Skin epidermis (tissue), 12 donors: ENCODE results near the gene SLC39A9.
"Not testable (repeated sequence)": the region's sequence is repeated elsewhere in the genome, so short reads cannot be mapped to it uniquely, and the experiment has no call there.

Experiments used
- H3K27ac ChIP-seq, 21 experiments: fragments of 200-600 bp; sonication (generic) in 11 of 21; one replicate each; pipeline ENCODE4 v1.5.0; 2020; ENCODE audit warnings: mild to moderate bottlenecking in 3 of 21, inconsistent platforms in 2 of 21, moderate library complexity in 2 of 21
- H3K4me3 ChIP-seq, 7 experiments: fragments of 200-600 bp; sonication (generic) in 2 of 7; one replicate each; pipeline ENCODE4 v1.5.0; 2020; ENCODE audit warnings: inconsistent platforms in 2 of 7, mild to moderate bottlenecking in 2 of 7, moderate library complexity in 1 of 7

SLC39A9 gene

DNA sequence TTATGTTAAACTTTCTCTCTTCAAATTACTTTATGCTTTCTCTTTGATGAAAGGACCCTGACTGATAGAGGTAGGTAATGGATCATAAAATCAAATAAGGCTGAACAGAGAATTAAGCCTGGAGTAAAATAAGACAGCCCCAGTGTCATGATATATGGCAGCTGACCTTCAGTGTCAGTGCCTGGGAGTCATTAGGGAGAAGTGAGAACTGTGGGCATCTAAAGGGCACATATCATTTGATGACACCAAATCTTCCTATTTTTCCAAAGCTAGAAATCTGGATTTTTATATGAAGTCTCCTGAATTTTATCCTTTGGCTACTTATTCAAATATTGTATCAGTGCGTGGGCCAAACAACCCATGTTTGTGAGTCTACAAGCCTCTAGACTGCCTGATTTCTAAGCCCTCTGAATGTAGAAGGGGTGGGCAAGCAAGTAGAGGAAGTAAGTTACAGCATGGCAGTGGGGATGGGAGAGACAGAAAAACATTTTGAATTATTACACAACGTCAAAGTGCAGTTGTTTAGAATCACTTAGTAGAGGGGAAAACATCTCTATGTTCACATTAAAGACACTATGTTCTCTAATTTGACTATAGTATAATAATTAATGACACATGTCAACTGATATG lies 10.0 kb downstream of the SLC39A9 start:
- H3K27ac ChIP-seq: no peak overlapping the region
- no peak overlapping the region for H3K4me3 ChIP-seq

GRCh38 chr14:69413483-69413882 lies 15.0 kb downstream of the SLC39A9 start:
- Histone ChIP-seq H3K4me3 (no peak overlapping the region), H3K27ac (no peak overlapping the region)

DNA sequence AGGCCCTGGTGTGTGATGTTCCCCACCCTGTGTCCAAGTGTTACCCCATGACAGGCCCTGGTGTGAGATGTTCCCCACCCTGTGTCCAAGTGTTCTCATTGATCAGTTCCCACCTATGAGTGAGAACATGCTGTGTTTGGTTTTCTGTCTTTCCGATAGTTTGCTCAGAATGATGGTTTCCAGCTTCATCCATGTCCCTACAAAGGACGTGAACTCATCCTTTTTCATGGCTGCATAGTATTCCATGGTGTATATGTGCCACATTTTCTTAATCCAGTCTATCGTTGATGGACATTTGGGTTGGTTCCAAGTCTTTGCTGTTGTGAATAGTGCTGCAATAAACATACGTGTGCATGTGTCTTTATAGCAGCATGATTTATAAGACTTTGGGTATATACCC lies 17.6 kb downstream of the SLC39A9 start:
- H3K27ac ChIP-seq, H3K4me3 ChIP-seq: not testable (repeated sequence)

DNA sequence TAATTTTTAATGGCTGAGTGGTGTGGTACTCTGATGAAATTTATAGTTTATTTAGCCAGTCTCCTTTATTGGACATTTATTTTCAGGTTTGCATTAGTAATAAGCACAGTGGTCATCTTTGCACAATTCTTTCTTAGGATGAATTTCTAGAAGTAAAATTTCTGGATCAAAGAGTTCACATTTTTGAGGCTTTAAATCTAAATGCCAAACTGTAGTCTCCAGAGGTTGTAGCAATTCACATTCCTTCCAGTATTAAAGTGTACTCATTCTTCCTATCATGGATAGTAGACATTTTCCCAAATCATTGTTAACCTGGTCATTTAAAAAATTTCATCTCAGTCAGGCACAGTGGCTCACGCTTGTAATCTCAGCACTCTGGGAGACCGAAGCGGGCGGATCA lies 24.8 kb downstream of the SLC39A9 start:
- no peak overlapping the region for H3K4me3 ChIP-seq
- H3K27ac ChIP-seq: no peak overlapping the region

DNA sequence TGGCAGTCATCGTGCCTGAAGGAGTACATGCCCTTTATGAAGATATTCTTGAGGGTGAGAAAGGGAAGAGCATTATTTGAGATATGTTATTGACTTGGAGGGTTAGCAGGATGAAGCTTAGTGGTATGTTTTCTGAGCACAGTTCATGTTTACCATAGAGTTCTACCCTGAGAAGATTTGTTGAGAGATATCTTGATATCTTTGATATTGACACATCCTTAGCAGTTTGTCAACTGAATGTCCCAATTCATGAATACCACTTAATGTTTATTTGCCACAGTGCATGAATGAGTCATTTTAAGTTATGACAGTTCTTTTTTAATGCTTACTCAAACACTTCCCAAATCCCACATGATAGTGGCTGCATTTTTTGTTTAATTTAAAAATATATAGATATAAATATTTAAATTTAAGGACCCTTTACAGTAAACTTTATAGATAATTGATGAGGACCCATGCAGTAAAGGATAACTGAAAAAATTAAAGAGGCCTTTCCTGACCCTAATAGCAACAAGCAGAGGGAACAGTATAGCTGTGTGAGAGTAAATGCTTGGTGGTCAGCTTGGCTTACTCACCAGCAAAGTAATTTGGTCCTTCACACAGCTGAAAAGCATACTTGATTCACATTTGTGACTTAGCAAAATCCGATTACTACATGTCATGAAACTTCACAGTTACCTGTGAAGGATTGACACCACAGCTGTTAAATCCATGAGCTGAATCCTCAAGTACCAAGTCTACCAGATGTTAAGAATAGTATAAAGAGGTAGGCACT lies 25.8 kb downstream of the SLC39A9 start:
- H3K4me3 ChIP-seq: no peak overlapping the region
- H3K27ac ChIP-seq: no peak overlapping the region

DNA sequence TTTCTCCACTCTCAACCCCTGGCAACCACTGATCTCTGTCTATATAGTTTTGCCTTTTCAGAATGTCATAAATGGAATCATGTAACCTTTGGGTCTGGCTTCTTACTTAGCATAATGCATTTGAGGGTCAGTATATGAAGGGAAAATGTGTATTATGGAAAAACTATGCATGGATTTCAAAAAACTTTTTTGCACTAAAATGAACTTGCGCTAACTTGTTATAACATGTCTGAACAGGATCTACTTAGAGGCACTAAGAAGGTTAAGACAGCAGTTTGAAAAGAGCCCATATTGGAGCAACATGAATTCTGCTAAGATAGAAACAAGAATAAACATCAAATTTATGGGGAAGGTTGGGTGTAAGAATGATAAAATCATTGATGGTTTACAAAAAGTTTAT lies 29.1 kb downstream of the SLC39A9 start:
- Histone ChIP-seq H3K4me3 (no peak overlapping the region), H3K27ac (no peak overlapping the region)

DNA sequence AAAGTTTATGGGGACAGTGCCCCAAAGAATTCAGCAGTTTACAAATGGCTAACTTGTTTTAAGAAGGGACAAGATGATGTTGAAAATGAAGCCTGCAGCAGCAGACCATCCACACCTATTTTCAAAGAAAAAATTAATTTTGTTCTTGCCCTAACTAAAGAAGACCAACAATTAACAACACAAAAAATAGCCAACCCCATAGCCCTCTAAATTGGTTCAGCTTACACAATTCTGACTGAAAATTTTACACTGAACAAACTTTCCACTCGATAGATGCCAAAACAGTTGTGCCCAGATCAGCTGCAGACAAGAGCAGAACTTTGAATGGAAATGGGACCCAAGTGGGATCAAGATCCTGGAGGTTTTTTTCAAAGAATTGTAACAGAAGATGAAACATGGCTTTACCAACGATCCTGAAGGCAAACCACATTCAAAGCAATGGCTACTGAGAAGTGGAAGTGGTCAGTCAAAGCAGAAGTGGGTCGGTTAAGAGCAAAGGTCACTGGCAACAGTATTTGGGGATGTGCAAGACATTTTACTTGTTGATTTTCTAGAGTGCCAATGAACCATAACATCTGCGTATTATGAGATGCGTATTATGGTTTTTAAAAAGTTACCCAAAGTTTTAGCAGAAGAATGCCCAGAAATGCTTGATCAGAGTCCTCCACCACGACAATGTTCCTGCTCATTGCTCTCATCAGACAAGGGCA lies 30.0 kb downstream of the SLC39A9 start:
- H3K4me3 ChIP-seq: no peak overlapping the region
- no peak overlapping the region for H3K27ac ChIP-seq

- H3K27ac ChIP-seq: no peak overlapping the region
These were observed 31.2 kb downstream of the SLC39A9 start for GRCh38 chr14:69429643-69430042.

GRCh38 chr14:69430306-69430939 lies 31.9 kb downstream of the SLC39A9 start:
- H3K27ac ChIP-seq: no peak overlapping the region

More at GRCh38 chr14:69429643-69430042, 31.2 kb downstream of the SLC39A9 start:
- H3K4me3 ChIP-seq: no peak overlapping the region

GRCh38 chr14:69432364-69432763 lies 33.9 kb downstream of the SLC39A9 start:
- Histone ChIP-seq H3K27ac (no peak overlapping the region), H3K4me3 (no peak overlapping the region)

More at GRCh38 chr14:69430306-69430939, 31.9 kb downstream of the SLC39A9 start:
- no peak overlapping the region for H3K4me3 ChIP-seq

- no peak overlapping the region for H3K4me3 ChIP-seq
- H3K27ac ChIP-seq: no peak overlapping the region
These were observed 41.2 kb downstream of the SLC39A9 start for GRCh38 chr14:69439521-69440270.

- no peak overlapping the region for H3K4me3 ChIP-seq
- no peak overlapping the region for H3K27ac ChIP-seq
These were observed 43.5 kb downstream of the SLC39A9 start for GRCh38 chr14:69441948-69442347.

- no peak overlapping the region for H3K4me3 ChIP-seq
- no peak overlapping the region for H3K27ac ChIP-seq
These were observed 44.9 kb downstream of the SLC39A9 start for GRCh38 chr14:69443296-69443805.

DNA sequence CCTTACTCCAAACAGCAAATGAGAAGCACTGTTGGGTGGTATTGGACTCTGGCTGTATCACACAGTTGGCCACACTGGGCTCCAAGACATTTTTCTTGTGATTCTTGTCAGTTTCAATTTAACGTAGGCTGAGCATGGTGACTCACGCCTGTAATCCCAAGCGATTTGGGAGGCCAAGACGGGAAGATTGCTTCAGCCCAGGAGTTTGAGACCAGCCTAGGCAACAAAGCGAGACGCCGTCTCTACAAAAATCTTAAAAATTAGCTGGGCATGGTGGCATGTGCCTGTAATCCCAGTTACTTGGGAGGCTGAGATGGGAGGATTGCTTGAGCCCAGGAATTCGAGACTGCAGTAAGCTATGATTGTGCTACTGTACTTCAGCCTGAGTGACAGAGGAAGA lies 50.7 kb downstream of the SLC39A9 start:
- Histone ChIP-seq H3K27ac (no peak overlapping the region), H3K4me3 (no peak overlapping the region)

DNA sequence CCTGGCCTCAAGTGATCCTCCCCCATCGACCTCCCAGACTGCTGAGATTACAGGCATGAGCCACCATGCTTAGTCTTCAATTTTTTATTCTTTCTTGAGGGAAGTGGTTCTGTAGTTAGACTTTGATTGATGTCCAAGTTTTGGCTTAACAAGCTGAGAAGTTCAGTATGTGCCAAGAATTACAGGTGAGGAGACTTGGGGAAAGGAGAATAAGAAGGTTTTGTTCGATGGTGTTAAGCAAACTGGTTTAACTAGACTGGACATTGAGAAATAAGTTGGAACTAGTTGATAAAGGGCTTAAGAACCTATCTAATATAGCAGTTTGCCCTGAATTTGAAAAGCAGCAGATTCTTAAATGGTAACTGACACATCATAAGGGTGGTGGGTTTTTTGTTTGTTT lies 53.4 kb downstream of the SLC39A9 start:
- H3K4me3 ChIP-seq: no peak overlapping the region

GRCh38 chr14:69458350-69458749 lies 59.9 kb downstream of the SLC39A9 start:
- H3K27ac ChIP-seq: no peak overlapping the region

More for the DNA sequence above, 53.4 kb downstream of the SLC39A9 start:
- H3K27ac ChIP-seq: no peak overlapping the region

DNA sequence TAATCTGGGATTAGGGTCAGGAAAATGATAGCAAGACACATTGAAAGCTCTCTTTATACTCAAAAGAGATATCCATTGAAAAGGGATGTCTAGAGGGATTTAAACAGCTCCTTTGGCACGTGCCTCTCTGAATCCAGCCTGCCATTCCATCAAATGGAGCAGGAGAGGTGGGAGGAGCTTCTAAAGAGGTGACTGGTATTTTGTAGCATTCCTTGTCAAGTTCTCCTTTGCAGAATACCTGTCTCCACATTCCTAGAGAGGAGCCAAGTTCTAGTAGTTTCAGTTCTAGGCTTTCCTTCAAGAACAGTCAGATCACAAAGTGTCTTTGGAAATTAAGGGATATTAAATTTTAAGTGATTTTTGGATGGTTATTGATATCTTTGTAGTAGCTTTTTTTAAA lies 60.6 kb downstream of the SLC39A9 start:
- Histone ChIP-seq H3K4me3 (no peak overlapping the region), H3K27ac (peak overlapping the region in 1 of 21 experiments; percentile 36)

More at GRCh38 chr14:69458350-69458749, 59.9 kb downstream of the SLC39A9 start:
- H3K4me3 ChIP-seq: no peak overlapping the region

GRCh38 chr14:69460093-69460701 lies 61.7 kb downstream of the SLC39A9 start:
- H3K4me3 ChIP-seq: no peak overlapping the region
- H3K27ac ChIP-seq: no peak overlapping the region

- H3K27ac ChIP-seq: peak overlapping the region in 1 of 21 experiments; percentile 15
These were observed 65.9 kb downstream of the SLC39A9 start for GRCh38 chr14:69464379-69464778.

More at GRCh38 chr14:69464379-69464778, 65.9 kb downstream of the SLC39A9 start:
- H3K4me3 ChIP-seq: no peak overlapping the region
